DMS 273 (cell line): ENCODE data around the gene CFAP299.
A peak's percentile ranks its signal among the peaks of the same experiment; 100 is the strongest.
"Not testable (repeated sequence)": the region's sequence is repeated elsewhere in the genome, so short reads cannot be mapped to it uniquely, and the experiment has no call there.

ENCODE experiments used
- DNase-seq: peaks from one replicate; lab custom pipeline; 2025; ENCODE audit not compliant: unreplicated experiment; lab: John Stamatoyannopoulos, UW

CFAP299 gene

GRCh38 chr4:80324171-80324570 lies 11.4 kb upstream of the CFAP299 start:
- DNase-seq: no peak

GRCh38 chr4:80331693-80332092 lies 3.8 kb upstream of the CFAP299 start:
- DNase-seq: no peak

- DNase-seq: no peak
Measured at GRCh38 chr4:80333121-80333520, 2.4 kb upstream of the CFAP299 start.

GRCh38 chr4:80334568-80334967 lies 962 bp upstream of the CFAP299 start:
- DNase-seq: no peak

DNA sequence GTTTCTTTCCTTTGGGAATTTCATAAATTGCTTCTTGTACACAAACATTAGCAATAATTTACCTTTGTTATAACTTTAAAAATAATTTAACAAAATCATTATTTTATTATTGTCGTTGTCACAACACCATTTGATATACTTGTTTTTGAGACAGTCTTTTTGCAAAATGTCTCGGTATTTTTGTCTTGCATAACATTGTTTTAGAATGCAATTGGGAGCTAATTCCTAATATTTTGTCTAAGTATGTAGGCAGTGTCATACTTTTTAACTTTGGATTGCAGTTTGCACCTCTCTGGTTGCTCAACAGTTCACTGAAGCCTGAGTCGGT lies 340 bp upstream of the CFAP299 start:
- DNase-seq: no peak

DNA sequence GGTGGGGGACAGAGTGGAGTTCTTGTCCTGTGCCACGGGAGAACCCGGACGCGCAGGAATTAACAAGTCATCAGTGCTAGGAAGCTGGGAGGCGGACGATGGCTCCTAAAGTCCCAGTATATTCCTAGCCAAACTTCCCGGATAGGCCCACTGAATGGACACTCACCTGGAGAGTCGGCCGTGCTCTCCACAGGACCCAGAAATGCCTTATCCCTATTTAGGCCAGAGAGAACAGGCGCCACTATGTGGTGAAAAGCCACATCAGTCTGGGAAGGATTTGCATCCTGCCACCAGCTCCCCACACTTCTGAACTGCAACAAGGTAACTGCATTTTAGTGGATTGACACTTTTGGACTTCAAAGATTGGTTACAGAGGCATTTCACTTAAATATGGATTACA lies 1.1 kb downstream of the CFAP299 start:
- peak; percentile 63 for DNase-seq

- no peak for DNase-seq
Measured at GRCh38 chr4:80340036-80340435, 4.5 kb downstream of the CFAP299 start.

- not testable (repeated sequence) for DNase-seq
Measured at GRCh38 chr4:80342684-80343083, 7.2 kb downstream of the CFAP299 start.

DNA sequence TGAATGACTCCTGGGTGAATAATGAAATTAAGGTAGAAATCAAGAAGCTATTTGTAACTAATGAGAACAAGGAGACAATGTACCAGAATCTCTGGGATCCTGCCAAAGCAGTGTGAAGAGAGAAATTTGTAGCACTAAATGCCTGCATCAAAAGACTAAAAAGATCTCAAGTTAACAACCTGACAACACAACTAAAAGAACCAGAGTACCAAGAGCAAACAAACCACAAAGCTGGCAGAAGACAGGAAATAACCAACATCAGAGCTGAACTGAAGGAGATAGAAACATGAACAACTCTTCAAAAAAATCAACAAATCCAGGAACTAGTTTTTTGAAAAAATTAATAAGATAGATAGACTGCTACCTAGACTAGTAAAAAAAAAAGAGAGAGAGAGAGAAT lies 8.4 kb downstream of the CFAP299 start:
- DNase-seq: no peak

DNA sequence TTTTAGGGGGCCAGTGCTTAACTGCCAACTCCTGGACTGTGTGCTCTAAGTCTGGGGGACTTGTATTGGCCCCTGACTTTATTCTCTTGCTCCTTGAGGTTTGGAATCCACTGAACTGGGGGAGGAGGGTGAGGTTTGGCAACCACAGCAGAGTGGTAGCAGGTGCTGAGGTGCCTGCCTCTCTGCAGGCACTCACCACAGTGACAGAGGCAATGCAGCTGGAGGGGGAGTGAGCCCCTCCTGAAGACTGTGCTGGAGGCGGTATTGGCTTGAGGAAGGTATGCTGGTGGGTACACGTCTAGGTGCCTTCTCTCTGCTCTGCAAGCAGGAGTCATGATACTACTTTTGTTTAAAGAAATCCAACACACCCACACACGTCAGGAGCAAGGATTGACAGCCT lies 24.6 kb downstream of the CFAP299 start:
- DNase-seq: no peak

GRCh38 chr4:80360900-80361299 lies 25.4 kb downstream of the CFAP299 start:
- no peak for DNase-seq

DNA sequence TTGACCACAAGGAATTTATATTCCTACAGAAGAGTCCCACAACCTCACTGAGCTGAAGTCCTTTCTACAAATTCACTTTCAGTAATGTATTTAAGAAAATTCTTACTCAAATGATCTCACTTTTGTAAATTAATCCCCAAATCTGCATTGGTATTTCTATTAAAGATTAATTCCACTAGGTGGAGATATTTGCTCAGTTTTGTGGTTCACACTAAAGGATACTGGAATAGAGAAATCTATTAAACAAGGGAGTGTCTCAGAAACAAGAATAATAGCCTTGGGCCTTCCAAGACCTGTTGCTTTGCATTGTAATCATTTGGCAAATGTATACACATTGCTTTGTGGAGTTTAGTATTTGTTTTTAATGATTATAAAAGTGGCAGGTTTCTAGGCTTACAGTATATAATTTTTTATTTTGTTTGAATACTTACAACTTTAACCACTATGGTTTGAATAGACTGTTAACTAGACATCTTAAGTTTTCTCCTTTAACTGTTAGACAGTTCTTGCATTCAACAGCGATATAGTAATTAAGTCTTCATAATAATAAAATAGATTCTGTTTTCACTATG lies 25.9 kb downstream of the CFAP299 start:
- DNase-seq: peak; percentile 52

- peak; percentile 62 for DNase-seq
Measured at GRCh38 chr4:80362578-80363181, 27.1 kb downstream of the CFAP299 start.

DNA sequence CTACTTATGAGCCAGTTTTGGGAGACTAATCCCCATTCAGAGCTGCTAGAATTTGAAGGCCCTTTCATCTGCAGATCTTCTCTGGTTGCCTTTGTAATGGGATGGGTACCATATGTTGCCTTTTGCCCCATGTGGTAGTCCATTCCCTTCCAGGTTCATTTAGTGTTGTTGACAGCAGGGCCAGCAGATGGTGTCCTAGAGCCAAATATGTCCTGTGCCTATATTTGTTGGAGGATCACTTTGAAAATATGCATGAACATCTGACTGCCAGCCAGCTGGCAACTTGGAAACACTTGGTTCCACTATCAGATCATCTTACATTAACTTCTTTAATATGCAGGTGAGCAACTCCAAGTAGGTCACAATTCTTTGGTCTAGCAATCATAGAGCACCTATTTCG lies 30.4 kb downstream of the CFAP299 start:
- DNase-seq: peak; percentile 92

DNA sequence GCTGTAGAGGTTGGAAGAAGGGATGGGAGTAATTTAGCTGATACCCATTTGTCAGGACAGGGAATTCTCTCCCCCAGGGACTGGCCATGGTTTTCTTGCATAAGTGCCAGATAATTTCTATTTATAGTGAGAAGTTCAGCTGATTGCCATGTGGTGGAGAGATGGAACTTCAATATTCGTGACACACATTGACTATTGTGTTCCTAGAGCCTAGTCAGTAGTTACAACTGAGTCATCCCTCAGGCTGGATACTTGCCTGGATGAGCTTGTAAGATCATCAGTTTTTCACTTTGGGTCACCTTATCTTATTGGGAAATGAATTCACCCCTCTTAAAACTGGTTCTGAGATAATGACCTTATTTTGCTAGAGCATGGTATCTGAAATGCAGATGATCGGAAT lies 32.2 kb downstream of the CFAP299 start:
- peak; percentile 1 for DNase-seq

DNA sequence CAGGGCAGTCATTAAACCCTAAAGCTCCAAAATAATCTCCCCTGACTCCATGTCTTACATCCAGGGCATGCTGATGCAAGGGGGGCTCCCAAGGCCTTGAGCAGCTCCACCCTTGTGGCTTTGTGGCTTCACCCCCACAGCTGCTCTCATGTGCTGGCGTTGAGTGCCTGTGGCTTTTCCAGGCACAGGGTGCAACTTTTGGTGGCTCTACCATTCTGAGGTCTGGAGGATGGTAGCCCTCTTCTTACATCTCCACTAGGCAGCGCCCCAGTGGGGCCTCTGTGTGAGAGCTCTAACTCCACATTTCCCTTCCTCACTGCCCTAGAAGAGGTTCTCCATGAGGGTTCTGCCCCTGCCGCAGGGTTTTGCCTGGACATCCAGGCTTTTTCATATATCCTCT lies 35.1 kb downstream of the CFAP299 start:
- no peak for DNase-seq

GRCh38 chr4:80371046-80371445 lies 35.5 kb downstream of the CFAP299 start:
- DNase-seq: no peak

DNA sequence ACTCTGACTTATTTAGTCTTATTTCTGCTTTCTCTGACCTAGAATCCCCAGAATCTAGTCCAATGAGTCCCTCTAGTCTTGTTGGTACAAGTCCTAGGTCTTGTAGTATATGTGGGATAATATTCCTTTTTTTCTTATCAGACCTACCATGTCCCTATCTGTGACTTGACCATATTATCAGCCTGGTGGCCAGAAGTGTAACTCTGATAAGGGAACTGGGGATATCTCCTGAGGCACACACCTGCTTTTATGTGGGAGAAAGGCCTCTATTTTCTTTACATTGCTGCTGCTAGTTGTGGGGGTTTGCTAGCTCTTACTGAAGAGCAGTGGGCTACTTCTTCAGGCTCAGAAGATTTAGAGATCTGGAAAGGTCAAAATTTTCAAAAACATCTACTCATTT lies 38.6 kb downstream of the CFAP299 start:
- DNase-seq: no peak

GRCh38 chr4:80382090-80382832 lies 46.7 kb downstream of the CFAP299 start:
- DNase-seq: no peak

DNA sequence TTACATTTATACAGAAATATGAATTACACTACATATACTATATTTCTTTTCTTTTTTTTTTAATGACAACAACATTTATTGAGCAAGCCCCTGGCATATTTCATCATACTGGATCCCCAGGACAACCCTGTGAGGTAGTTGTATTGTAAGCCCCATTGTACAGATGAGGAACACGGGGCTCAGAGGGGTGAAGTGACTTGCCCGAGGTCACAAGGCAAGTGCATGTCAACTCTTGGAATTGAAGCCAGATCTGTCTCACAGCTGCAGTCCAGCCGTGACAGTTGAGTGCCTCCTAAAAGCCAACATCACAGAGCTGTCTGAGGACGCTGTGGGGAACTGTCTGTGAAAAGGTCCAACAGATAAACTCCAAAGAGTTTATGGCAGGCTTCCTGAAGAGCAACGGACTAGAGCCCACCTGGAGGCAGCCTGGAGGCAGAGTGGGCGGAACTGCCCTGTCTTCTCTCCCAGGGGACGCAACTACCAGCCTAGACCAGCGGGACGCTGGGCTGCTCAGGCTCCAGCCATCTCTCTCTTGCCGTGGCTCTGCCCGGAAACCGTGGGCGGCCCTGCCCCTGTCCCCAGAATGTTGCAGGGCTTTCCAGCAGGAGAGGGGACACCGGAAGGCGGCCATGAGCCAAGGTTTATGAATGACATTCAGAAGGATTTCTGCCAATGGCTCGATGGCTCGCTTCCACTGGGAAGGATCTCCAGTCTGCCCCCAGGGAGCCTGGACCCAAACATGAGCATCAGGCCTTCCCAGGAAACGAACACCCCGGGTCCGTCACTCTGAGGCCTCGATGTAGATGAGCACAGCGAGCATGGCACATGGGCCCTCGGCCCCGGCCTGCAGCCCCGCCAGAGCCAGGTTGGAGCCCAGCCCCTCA lies 50.1 kb downstream of the CFAP299 start:
- DNase-seq: no peak

DNA sequence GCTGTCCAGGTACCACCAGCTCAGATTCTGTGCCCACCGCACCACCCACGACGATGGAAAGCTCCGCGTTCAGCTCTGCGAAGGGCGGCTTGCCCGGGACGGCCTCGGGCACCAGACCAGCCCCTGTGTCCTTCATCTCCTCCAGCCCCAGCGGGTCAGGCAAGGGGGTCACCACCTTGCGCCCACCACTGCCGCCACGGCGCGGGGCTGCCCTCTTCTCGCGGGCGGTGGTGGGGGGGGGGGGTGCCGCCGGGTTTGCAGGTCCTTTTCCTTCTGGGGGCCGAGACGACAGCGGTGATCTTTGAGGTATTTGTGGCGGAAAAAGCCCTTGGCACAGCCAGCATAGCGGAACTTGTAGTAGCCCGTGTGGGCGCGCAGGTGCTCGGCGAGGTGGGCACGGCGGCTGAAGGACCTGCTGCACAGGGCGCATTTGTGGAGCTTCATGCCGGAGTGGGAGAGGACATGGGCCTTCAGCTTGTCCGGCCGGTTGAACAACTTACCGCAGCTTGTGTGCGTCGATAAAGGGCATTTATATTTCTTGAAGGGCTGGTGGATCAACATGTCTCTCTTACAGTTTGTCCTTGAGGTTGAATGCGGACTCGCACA lies 50.9 kb downstream of the CFAP299 start:
- no peak for DNase-seq
